ENCODE data around the gene PRR5. TPM values are rescaled to one million over a fixed set of nuclear protein-coding genes. Genes with fewer than 3 reads are reported as not detected.

Gene PRR5
- total and polyA plus RNA-seq, 4 donors, result 11.5 to 49.1 (median 19.3) TPM

Other genes with a start within 250 kb of the PRR5 start
- 1 to 10 TPM; 3.8 to 5.4 TPM for gene RTL6, start 204.0 kb upstream of the PRR5 start, total RNA-seq
- 1 to 10 TPM; 1.2 to 4.8 TPM for gene RTL6, start 204.0 kb upstream of the PRR5 start, polyA plus RNA-seq
- 1 to 10 TPM in 1 of 2 donors, under 1 TPM in 1; 0.84 to 1.8 TPM for gene ARHGAP8, start 50.4 kb downstream of the PRR5 start, total RNA-seq
- gene ARHGAP8, start 50.4 kb downstream of the PRR5 start, polyA plus RNA-seq, result 1 to 10 TPM in 1 of 2 donors, under 1 TPM in 1; 0.58 to 1.4 TPM